ENCODE measurements around the gene NKX6-2.

Gene NKX6-2

DNA sequence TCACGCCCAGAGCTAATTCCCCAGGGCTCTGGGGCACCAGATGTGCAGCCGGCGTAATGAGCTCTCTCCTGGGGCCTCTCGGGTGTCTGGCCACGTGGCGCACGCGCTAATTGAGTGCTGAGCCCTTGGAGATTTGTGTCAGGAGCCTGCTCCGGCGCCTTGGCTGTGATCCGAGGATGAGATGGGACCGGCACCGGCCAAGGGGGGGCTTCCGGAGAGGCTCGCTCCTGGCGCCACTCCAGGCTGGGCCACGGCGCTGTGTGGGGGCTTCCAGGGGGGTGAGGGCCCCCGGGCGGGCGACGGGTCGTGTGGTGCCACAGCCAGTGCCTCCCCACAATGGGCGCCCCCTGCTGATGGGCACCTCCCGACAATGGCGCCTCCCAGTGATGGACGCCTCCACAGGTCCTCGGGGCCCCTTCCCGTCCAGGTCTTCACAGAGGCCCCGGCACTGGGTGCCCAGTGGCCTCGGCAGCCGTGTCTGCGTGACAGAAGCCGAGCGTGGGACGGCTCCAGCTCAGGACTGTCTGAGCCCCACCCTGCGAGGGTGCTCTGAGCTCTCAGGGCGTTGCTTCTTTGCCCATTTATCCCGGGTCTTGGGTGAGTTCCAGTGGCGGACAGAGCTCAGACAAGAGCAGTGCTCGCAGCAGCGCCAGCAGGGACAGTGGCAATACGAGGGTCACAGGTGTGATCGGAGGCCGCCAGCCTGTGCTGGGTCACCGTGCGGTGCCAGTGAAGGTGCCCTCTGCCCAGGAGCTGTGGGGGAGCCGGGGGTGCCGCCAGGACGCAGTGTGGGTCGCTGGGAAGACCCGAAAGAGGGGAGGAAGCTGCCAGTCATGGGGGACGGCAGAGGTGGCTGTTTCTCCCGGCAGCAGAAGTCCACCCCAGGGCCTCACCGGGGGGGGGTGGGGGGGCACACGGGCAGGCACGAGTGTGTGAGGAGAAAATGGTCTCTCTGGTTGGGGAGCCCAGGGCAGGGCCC lies 8.2 kb upstream of the NKX6-2 start (continued):
- TF ChIP-seq GLI2 (tag by site-specific recombination; IDR thresholded peaks at IDR 0.05; ENCODE audit: borderline replicate concordance, low read depth) (peak; percentile 52; the same call in 1 of the 2 replicates), ZNF311 (tag by site-specific recombination; IDR thresholded peaks at IDR 0.05; ENCODE audit: borderline replicate concordance) (no peak), ZNF146 (tag by site-specific recombination; IDR thresholded peaks at IDR 0.05) (0 out of 2 replicates have a peak, but pooled peaks have one; percentile 36), ZNF529 (tag by site-specific recombination; IDR thresholded peaks at IDR 0.05; ENCODE audit: insufficient replicate concordance) (no peak), ZNF791 (tag by site-specific recombination; IDR thresholded peaks at IDR 0.05) (no peak), ZNF174 (tag by site-specific recombination; IDR thresholded peaks at IDR 0.05) (no peak), ZBTB7A (tag by site-specific recombination; IDR thresholded peaks at IDR 0.05; ENCODE audit: low read depth) (no peak), ZNF626 (tag by site-specific recombination; IDR thresholded peaks at IDR 0.05) (no peak), ZNF416 (tag by site-specific recombination; IDR thresholded peaks at IDR 0.05) (no peak), ZNF521 (tag by site-specific recombination; IDR thresholded peaks at IDR 0.05) (no peak), ZNF596 (tag by site-specific recombination; IDR thresholded peaks at IDR 0.05) (peak; percentile 57; the same call in 1 of the 2 replicates), ZNF548 (tag by site-specific recombination; IDR thresholded peaks at IDR 0.05) (no peak), ZNF76 (tag by site-specific recombination; IDR thresholded peaks at IDR 0.05; ENCODE audit: borderline replicate concordance, low read depth) (peak; percentile 38; the same call in 1 of the 2 replicates), ZNF624 (tag by site-specific recombination; IDR thresholded peaks at IDR 0.05) (no peak), TRIM28 (IDR thresholded peaks at IDR 0.05; ENCODE audit: borderline replicate concordance, low read length) (no peak), ZNF239 (tag by site-specific recombination; IDR thresholded peaks at IDR 0.05) (no peak), PRDM1 (tag by site-specific recombination; IDR thresholded peaks at IDR 0.05) (no peak), ZNF48 (tag by site-specific recombination; IDR thresholded peaks at IDR 0.05) (no peak)
- TF ChIP-seq, protein P1, sequence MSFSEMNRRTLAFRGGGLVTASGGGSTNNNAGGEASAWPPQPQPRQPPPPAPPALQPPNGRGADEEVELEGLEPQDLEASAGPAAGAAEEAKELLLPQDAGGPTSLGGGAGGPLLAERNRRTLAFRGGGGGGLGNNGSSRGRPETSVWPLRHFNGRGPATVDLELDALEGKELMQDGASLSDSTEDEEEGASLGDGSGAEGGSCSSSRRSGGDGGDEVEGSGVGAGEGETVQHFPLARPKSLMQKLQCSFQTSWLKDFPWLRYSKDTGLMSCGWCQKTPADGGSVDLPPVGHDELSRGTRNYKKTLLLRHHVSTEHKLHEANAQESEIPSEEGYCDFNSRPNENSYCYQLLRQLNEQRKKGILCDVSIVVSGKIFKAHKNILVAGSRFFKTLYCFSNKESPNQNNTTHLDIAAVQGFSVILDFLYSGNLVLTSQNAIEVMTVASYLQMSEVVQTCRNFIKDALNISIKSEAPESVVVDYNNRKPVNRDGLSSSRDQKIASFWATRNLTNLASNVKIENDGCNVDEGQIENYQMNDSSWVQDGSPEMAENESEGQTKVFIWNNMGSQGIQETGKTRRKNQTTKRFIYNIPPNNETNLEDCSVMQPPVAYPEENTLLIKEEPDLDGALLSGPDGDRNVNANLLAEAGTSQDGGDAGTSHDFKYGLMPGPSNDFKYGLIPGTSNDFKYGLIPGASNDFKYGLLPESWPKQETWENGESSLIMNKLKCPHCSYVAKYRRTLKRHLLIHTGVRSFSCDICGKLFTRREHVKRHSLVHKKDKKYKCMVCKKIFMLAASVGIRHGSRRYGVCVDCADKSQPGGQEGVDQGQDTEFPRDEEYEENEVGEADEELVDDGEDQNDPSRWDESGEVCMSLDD (tag by site-specific recombination; IDR thresholded peaks at IDR 0.05): no peak; the same call in 1 of the 2 replicates
- TF ChIP-seq, protein P2, sequence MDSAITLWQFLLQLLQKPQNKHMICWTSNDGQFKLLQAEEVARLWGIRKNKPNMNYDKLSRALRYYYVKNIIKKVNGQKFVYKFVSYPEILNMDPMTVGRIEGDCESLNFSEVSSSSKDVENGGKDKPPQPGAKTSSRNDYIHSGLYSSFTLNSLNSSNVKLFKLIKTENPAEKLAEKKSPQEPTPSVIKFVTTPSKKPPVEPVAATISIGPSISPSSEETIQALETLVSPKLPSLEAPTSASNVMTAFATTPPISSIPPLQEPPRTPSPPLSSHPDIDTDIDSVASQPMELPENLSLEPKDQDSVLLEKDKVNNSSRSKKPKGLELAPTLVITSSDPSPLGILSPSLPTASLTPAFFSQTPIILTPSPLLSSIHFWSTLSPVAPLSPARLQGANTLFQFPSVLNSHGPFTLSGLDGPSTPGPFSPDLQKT (IDR thresholded peaks at IDR 0.05; ENCODE audit: borderline replicate concordance, low read depth, low read length): no peak
- TF ChIP-seq, protein P3, sequence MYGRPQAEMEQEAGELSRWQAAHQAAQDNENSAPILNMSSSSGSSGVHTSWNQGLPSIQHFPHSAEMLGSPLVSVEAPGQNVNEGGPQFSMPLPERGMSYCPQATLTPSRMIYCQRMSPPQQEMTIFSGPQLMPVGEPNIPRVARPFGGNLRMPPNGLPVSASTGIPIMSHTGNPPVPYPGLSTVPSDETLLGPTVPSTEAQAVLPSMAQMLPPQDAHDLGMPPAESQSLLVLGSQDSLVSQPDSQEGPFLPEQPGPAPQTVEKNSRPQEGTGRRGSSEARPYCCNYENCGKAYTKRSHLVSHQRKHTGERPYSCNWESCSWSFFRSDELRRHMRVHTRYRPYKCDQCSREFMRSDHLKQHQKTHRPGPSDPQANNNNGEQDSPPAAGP (tag by site-specific recombination; IDR thresholded peaks at IDR 0.05): peak; percentile 87
- TF ChIP-seq, protein P4, sequence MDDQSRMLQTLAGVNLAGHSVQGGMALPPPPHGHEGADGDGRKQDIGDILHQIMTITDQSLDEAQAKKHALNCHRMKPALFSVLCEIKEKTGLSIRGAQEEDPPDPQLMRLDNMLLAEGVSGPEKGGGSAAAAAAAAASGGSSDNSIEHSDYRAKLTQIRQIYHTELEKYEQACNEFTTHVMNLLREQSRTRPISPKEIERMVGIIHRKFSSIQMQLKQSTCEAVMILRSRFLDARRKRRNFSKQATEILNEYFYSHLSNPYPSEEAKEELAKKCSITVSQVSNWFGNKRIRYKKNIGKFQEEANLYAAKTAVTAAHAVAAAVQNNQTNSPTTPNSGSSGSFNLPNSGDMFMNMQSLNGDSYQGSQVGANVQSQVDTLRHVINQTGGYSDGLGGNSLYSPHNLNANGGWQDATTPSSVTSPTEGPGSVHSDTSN (CRISPR knock-in tag; IDR thresholded peaks at IDR 0.05): no peak
- TF ChIP-seq, protein P5, sequence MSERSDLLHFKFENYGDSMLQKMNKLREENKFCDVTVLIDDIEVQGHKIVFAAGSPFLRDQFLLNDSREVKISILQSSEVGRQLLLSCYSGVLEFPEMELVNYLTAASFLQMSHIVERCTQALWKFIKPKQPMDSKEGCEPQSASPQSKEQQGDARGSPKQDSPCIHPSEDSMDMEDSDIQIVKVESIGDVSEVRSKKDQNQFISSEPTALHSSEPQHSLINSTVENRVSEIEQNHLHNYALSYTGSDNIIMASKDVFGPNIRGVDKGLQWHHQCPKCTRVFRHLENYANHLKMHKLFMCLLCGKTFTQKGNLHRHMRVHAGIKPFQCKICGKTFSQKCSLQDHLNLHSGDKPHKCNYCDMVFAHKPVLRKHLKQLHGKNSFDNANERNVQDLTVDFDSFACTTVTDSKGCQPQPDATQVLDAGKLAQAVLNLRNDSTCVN (tag by site-specific recombination; optimal IDR thresholded peaks at IDR 0.05): peak; percentile 34
- TF ChIP-seq, protein P6, sequence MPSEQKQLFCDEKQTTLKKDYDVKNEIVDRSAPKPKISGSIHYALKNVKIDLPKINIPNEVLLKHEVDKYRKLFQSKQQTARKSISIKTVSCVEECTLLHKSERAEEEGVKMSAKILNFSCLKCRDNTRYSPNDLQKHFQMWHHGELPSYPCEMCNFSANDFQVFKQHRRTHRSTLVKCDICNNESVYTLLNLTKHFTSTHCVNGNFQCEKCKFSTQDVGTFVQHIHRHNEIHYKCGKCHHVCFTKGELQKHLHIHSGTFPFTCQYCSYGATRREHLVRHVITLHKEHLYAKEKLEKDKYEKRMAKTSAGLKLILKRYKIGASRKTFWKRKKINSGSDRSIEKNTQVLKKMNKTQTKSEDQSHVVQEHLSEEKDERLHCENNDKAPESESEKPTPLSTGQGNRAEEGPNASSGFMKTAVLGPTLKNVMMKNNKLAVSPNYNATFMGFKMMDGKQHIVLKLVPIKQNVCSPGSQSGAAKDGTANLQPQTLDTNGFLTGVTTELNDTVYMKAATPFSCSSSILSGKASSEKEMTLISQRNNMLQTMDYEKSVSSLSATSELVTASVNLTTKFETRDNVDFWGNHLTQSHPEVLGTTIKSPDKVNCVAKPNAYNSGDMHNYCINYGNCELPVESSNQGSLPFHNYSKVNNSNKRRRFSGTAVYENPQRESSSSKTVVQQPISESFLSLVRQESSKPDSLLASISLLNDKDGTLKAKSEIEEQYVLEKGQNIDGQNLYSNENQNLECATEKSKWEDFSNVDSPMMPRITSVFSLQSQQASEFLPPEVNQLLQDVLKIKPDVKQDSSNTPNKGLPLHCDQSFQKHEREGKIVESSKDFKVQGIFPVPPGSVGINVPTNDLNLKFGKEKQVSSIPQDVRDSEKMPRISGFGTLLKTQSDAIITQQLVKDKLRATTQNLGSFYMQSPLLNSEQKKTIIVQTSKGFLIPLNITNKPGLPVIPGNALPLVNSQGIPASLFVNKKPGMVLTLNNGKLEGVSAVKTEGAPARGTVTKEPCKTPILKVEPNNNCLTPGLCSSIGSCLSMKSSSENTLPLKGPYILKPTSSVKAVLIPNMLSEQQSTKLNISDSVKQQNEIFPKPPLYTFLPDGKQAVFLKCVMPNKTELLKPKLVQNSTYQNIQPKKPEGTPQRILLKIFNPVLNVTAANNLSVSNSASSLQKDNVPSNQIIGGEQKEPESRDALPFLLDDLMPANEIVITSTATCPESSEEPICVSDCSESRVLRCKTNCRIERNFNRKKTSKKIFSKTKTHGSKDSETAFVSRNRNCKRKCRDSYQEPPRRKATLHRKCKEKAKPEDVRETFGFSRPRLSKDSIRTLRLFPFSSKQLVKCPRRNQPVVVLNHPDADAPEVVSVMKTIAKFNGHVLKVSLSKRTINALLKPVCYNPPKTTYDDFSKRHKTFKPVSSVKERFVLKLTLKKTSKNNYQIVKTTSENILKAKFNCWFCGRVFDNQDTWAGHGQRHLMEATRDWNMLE (tag by site-specific recombination; conservative IDR thresholded peaks at IDR 0.05; ENCODE audit: low read depth): no peak

Measured in HEK293 (cell line).